Measurements from ENCODE around the gene EP400. TPM values are rescaled to one million over a fixed set of nuclear protein-coding genes. Genes with fewer than 3 reads are reported as not detected.
A peak's percentile ranks its signal among the peaks of the same experiment; 100 is the strongest.
"Not testable (repeated sequence)": the region's sequence is repeated elsewhere in the genome, so short reads cannot be mapped to it uniquely, and the experiment has no call there.

Gene EP400
- total RNA-seq, 3 donors from 2014 or later: 34.9 to 47.8 (median 40.7) TPM

DNA sequence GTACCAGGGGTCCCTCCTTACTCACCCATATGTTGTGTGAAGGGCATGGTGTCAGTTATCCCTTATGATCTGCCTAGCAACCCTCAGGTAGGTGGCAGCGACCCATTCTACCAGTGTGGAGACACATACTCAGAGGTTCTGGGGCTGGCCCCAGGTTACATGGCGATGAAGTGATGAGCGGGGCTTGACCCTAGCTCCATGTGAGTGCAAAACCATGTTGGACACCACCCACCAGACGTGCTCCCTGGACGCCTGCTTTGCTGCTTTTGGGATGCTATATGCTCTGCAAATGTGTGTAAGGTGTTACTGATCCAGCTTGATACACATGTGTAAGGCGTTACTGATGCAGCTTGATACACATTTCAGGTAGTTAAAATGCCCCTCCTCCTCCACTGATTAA, 33.3 kb downstream of the EP400 start:
- intact Hi-C loops (cut with DNase I, micrococcal nuclease): no loop called here
- Histone ChIP-seq H3K4me3 (no peak overlapping the region), H3K4me1 (ENCODE audit: low read depth) (no peaks in the 10 kb centered on the region), H3K9me3 (no peaks in the 10 kb centered on the region), H3K36me3 (ENCODE audit: low read depth) (peaks cover 3% of the 10 kb centered on the region)
- DNase-seq (no peak), ATAC-seq (no peak)
- TF ChIP-seq, protein P1, sequence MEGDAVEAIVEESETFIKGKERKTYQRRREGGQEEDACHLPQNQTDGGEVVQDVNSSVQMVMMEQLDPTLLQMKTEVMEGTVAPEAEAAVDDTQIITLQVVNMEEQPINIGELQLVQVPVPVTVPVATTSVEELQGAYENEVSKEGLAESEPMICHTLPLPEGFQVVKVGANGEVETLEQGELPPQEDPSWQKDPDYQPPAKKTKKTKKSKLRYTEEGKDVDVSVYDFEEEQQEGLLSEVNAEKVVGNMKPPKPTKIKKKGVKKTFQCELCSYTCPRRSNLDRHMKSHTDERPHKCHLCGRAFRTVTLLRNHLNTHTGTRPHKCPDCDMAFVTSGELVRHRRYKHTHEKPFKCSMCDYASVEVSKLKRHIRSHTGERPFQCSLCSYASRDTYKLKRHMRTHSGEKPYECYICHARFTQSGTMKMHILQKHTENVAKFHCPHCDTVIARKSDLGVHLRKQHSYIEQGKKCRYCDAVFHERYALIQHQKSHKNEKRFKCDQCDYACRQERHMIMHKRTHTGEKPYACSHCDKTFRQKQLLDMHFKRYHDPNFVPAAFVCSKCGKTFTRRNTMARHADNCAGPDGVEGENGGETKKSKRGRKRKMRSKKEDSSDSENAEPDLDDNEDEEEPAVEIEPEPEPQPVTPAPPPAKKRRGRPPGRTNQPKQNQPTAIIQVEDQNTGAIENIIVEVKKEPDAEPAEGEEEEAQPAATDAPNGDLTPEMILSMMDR (IDR thresholded peaks at IDR 0.05): no peak

DNA sequence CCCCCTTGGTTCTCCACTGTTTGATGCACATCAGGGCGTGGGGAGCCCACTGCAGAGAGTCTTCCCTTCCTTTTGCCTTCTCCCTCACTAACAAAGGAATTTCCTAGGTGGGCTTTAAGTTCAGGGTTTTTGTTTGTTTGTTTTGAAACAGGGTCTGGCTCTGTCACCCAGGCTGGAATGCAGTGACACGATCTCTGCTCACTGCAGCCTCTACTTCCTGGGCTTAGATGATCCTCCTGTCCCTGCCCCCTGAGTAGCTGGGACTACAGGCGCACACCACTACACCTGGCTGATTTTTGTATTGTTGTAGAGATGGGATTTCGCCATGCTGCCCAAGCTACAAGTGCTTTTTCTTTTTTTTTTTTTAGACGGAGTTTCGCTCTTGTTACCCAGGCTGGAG, 33.8 kb downstream of the EP400 start:
- Histone ChIP-seq H3K4me3 (no peak overlapping the region), H3K4me1 (ENCODE audit: low read depth) (no peaks in the 10 kb centered on the region), H3K36me3 (ENCODE audit: low read depth) (peaks cover 3% of the 10 kb centered on the region), H3K9me3 (no peaks in the 10 kb centered on the region)
- ATAC-seq (no peak), DNase-seq (no peak)
- intact Hi-C loops (cut with DNase I, micrococcal nuclease): no loop called here
- TF ChIP-seq, protein P1 (IDR thresholded peaks at IDR 0.05): no peak

DNA sequence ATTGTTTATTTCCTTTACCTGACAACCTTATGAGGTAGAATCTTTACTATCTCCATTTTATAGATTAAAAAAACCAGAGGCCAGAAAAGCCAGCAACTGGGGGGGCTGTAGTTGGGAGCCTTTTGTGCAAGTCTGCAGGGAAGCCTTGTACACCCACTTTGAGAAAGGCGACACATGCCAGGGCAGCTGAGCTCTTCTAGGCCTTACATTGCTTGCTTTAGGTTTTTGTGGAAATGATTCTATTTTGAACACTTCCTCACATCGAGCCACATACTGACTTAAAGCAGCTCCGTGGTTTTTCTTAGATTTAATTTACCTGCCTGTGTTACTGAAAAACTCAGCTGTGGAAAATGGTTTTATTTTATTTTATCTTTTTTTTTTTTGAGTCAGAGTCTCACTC, 34.6 kb downstream of the EP400 start:
- H3K36me3 ChIP-seq (ENCODE audit: low read depth): peaks cover 3% of the 10 kb centered on the region
- intact Hi-C loops (cut with DNase I, micrococcal nuclease): no loop called here
- TF ChIP-seq, protein P1 (IDR thresholded peaks at IDR 0.05): no peak
- ATAC-seq (no peak), DNase-seq (no peak)
- H3K9me3 ChIP-seq: no peaks in the 10 kb centered on the region
- H3K4me3 ChIP-seq: no peak overlapping the region
- H3K4me1 ChIP-seq (ENCODE audit: low read depth): no peaks in the 10 kb centered on the region

DNA sequence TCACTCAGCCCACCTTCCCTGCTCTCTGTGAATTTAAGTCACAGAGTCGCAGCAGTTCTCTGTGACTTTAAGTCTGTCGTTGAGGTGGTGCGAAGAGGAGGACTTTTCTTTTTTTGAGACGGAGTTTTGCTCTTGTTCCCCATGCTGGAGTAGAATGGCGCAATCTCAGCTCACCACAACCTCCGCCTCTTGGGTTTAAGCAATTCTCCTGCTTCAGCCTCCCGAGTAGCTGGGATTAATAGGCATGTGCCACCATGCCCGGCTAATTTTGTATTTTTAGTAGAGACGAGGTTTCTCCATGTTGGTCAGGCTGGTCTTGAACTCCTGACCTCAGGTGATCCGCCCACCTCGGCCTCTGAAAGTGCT, 35.8 kb downstream of the EP400 start:
- intact Hi-C loops (cut with DNase I, micrococcal nuclease); H3K4me1 ChIP-seq (ENCODE audit: low read depth); H3K9me3 ChIP-seq; H3K4me3 ChIP-seq; H3K36me3 ChIP-seq (ENCODE audit: low read depth): not testable (repeated sequence)
- ATAC-seq: peak; percentile 22
- DNase-seq: peak in 1 of 3 donors; percentile 22

DNA sequence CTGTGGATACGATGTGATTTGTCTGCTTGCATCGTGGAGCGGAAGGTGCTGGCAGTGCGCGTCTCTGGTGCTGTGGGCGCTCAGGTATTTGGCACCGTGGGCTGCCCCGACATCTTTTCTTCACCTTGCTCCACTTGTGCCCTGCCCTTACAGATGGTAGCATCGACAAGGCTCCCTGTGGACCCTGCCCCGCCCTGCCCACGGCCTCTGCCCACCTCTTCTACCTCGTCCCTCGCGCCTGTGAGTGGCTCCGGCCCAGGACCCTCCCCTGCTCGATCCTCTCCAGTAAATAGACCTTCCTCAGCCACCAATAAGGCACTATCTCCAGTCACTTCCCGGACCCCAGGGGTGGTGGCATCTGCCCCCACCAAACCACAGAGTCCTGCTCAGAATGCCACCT, 36.6 kb downstream of the EP400 start:
- TF ChIP-seq, protein P1 (IDR thresholded peaks at IDR 0.05): no peak
- H3K9me3 ChIP-seq: no peaks in the 10 kb centered on the region
- no peak overlapping the region for H3K4me3 ChIP-seq
- no peaks in the 10 kb centered on the region for H3K4me1 ChIP-seq (ENCODE audit: low read depth)
- no peak for ATAC-seq
- DNase-seq: no peak
- intact Hi-C loops (cut with DNase I, micrococcal nuclease): no loop called here
- H3K36me3 ChIP-seq (ENCODE audit: low read depth): peaks cover 3% of the 10 kb centered on the region

DNA sequence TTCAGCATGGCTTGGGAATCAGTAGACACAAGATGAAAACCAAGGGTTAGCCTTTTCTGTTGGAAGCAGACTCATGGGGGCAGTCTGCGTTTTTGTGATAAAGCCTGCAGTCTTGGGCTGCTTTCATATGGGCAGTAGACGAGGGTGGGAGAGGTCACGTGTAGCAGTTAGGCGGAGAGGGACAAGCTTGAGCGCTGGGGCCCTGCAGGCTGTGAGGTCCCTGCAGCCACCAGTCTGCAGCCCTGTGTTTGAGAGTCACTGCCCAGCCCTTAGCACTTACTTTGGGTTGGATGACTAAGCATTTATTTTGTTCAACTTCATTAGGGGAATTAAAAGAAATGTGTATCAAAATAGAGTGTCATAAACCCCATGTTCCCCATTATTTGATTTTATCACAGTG, 37.2 kb downstream of the EP400 start:
- H3K9me3 ChIP-seq: no peaks in the 10 kb centered on the region
- peaks cover 6% of the 10 kb centered on the region for H3K36me3 ChIP-seq (ENCODE audit: low read depth)
- DNase-seq (no peak), ATAC-seq (no peak)
- no peaks in the 10 kb centered on the region for H3K4me1 ChIP-seq (ENCODE audit: low read depth)
- intact Hi-C loops (cut with DNase I, micrococcal nuclease): no loop called here
- no peak overlapping the region for H3K4me3 ChIP-seq
- TF ChIP-seq, protein P1 (IDR thresholded peaks at IDR 0.05): no peak
